Measurements from ENCODE around the gene ALDOA.
A peak's percentile ranks its signal among the peaks of the same experiment; 100 is the strongest.

ALDOA gene

DNA sequence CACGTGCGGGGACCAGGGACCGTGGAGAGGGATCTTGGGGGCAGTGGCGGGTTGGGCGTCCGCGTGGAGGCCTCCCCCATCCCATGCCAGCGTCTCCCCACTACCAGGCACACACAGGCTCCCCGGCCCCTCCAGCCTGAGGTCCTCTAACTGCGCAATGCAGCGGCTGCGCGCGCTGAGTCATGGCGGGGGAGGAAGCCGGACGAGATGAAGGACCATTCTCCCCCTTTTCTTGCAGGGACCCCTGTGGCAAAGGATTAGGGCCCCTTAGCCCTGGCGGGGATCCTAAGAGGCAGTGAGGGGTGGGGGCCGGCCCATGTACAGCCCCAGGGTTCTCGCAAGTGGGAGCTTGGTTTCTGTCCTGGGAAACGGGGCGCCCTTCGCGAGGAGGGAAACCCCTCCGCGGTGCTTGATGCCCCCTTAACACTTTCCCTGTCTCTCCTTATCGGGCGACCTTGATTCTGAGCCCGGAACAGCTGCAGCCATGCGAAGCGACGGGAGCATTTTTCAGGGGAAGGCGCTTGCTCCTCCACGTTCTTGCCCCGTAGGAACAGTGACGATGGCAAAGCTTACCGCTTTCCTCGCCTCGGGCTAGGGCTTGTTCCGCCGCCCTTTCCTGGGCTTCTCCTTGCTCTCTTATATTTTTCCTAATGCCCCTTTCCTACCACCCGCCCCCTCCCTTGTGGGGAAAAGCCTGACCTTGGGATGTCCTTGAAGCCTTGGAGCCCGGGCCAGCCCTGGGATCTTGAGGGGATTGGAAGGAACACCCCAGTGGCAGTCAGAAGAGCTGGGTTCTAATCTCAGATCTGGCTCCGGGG lies 592 bp downstream of the ALDOA start:
- ChIA-PET CTCF (interaction anchor here (0.7 to 3.0 kb wide), 6 partner anchors 11 to 343 kb away, joined by 3 to 17 read pairs (median 8); partner anchors contain the start of gene TBX6), POLR2A (interaction anchor here (0.7 to 3.5 kb wide), 10 partner anchors 9 to 568 kb away, joined by 3 to 66 read pairs (median 5); partner anchors contain the start of genes PPP4C and TBX6)
- peak overlapping the region; percentile 99 for H3K4me3 ChIP-seq (ENCODE audit: low read depth, low read length)
- no peak for DNase-seq (ENCODE audit: low read depth, low spot score)
- TF ChIP-seq, protein P1, sequence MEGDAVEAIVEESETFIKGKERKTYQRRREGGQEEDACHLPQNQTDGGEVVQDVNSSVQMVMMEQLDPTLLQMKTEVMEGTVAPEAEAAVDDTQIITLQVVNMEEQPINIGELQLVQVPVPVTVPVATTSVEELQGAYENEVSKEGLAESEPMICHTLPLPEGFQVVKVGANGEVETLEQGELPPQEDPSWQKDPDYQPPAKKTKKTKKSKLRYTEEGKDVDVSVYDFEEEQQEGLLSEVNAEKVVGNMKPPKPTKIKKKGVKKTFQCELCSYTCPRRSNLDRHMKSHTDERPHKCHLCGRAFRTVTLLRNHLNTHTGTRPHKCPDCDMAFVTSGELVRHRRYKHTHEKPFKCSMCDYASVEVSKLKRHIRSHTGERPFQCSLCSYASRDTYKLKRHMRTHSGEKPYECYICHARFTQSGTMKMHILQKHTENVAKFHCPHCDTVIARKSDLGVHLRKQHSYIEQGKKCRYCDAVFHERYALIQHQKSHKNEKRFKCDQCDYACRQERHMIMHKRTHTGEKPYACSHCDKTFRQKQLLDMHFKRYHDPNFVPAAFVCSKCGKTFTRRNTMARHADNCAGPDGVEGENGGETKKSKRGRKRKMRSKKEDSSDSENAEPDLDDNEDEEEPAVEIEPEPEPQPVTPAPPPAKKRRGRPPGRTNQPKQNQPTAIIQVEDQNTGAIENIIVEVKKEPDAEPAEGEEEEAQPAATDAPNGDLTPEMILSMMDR (IDR thresholded peaks at IDR 0.05; ENCODE audit: insufficient read depth, low read length, missing control alignments): no peak

DNA sequence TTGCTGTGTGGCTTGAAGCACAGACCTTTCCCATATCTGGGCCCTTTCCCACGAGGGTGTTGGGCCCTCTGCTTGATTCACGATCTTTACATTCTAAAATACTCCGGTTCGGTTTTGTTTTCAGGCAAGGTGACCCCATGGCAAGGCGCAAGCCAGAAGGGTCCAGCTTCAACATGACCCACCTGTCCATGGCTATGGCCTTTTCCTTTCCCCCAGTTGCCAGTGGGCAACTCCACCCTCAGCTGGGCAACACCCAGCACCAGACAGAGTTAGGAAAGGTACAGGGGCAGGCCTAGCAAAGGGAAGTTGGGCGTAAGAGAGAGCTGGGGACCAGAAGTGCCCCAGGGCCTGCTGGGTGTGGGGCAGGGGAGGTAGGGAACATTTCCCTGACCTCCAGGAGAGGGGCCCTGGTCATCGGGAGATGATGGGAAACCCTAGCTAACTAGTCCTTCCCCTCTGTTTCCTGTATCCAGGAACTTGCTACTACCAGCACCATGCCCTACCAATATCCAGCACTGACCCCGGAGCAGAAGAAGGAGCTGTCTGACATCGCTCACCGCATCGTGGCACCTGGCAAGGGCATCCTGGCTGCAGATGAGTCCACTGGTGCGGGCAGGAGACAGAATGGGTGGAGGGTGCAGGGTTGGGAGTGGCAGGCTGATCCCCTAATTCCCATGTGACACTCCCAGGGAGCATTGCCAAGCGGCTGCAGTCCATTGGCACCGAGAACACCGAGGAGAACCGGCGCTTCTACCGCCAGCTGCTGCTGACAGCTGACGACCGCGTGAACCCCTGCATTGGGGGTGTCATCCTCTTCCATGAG lies 1.4 kb downstream of the ALDOA start:
- CTCF ChIA-PET: interaction anchor here (0.7 to 3.0 kb wide), 8 partner anchors 10 to 343 kb away, joined by 3 to 17 read pairs (median 8); partner anchors contain the start of gene TBX6
- TF ChIP-seq, protein P1 (IDR thresholded peaks at IDR 0.05; ENCODE audit: insufficient read depth, low read length, missing control alignments): no peak
- no peak for DNase-seq (ENCODE audit: low read depth, low spot score)

DNA sequence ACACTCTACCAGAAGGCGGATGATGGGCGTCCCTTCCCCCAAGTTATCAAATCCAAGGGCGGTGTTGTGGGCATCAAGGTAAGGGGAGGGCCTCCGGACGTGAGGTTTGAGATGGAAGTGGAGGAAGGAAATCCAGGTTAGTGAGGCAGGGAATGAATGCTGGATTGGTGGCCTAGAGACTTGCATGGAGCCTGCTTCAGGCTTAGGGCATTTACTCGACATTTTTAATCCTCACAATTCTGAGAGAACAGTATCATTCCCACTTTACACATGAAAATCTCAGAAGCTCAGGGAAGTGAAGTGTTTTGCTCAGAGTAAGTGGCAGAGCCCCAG lies 2.0 kb downstream of the ALDOA start:
- CTCF ChIA-PET: interaction anchor here (0.7 to 3.0 kb wide), 6 partner anchors 9 to 25 kb away, joined by 3 to 12 read pairs (median 7); a partner anchor contains a TSS

More for the DNA sequence above, 1.4 kb downstream of the ALDOA start:
- POLR2A ChIA-PET: interaction anchor here (3.0 to 3.5 kb wide), 3 partner anchors 10 to 24 kb away, joined by 24 to 66 read pairs (median 36); partner anchors contain the start of genes PPP4C and TBX6
- peak overlapping the region; percentile 99 for H3K4me3 ChIP-seq (ENCODE audit: low read depth, low read length)

DNA sequence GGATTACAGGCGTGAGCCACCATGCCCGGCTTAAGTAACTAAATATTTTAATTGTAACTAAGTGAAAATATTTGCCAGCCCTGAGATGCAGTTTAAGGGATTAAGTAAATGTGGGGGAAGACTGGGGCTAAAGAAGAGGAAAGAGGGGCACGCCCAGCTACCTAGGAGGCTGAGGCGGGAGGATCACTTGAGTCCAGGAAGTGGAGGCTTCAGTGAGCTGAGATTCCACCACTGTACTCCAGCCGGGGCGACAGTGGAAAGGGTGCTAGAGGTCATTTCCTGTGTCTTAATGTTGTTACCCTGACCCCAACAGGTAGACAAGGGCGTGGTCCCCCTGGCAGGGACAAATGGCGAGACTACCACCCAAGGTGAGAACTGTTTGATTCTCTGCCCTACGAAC lies 2.8 kb downstream of the ALDOA start:
- peak overlapping the region; percentile 39 for H3K4me3 ChIP-seq (ENCODE audit: low read depth, low read length)
- POLR2A ChIA-PET: interaction anchor here (3.5 kb wide), 1 partner anchor 9 kb away, joined by 66 read pairs; the partner anchor contains the start of gene PPP4C
- no peak for DNase-seq (ENCODE audit: low read depth, low spot score)
- TF ChIP-seq, protein P1 (IDR thresholded peaks at IDR 0.05; ENCODE audit: insufficient read depth, low read length, missing control alignments): no peak
- CTCF ChIA-PET: interaction anchor here (0.7 to 3.0 kb wide), 3 partner anchors 13 to 24 kb away, joined by 3 to 12 read pairs (median 10); no protein-coding TSS in a partner anchor

More for the DNA sequence above, 2.0 kb downstream of the ALDOA start:
- no peak for DNase-seq (ENCODE audit: low read depth, low spot score)
- H3K4me3 ChIP-seq (ENCODE audit: low read depth, low read length): peak overlapping the region; percentile 99
- POLR2A ChIA-PET: interaction anchor here (3.0 to 3.5 kb wide), 3 partner anchors 10 to 24 kb away, joined by 24 to 66 read pairs (median 36); partner anchors contain the start of genes PPP4C and TBX6
- TF ChIP-seq, protein P1 (IDR thresholded peaks at IDR 0.05; ENCODE audit: insufficient read depth, low read length, missing control alignments): no peak

DNA sequence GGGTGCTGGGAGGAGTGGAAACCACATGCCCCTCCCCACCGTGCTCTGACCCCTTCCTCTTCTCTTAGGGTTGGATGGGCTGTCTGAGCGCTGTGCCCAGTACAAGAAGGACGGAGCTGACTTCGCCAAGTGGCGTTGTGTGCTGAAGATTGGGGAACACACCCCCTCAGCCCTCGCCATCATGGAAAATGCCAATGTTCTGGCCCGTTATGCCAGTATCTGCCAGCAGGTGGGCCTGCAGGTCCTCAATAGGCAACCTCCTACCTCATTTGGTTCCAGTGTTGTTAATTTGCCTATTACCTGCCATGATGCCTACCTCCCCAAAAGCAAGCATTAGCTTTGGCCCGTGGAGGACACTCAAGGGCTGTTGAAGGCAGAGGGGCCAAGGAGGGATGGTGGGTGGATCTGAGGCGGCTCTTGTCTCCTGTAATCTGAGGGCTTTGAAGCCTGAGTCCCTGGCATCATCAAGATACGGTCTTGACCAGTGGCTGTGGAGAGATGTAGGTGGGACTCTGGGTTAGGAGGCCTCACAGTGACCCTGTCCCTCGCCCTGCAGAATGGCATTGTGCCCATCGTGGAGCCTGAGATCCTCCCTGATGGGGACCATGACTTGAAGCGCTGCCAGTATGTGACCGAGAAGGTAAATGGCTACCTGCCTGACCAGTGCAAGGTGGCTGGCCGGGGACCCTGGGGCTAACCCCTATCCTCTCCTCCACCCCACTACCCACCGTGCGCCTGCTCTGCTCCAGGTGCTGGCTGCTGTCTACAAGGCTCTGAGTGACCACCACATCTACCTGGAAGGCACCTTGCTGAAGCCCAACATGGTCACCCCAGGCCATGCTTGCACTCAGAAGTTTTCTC lies 3.4 kb downstream of the ALDOA start:
- POLR2A ChIA-PET: interaction anchor here (0.5 kb wide), 1 partner anchor 12 kb away, joined by 4 read pairs; no protein-coding TSS in a partner anchor
- H3K4me3 ChIP-seq (ENCODE audit: low read depth, low read length): peak overlapping the region; percentile 39
- DNase-seq (ENCODE audit: low read depth, low spot score): no peak
- CTCF ChIA-PET: interaction anchor here (0.7 to 2.1 kb wide), 4 partner anchors 9 to 21 kb away, joined by 3 to 10 read pairs (median 4); no protein-coding TSS in a partner anchor
- TF ChIP-seq, protein P1 (IDR thresholded peaks at IDR 0.05; ENCODE audit: insufficient read depth, low read length, missing control alignments): peak; percentile 56

Data from AG04449 (cell line).